Endothelial cell of umbilical vein (primary cell): Measurements from ENCODE around the gene ADGRE3. TPM values are rescaled to one million over a fixed set of nuclear protein-coding genes. Genes with fewer than 3 reads are reported as not detected.

Source experiments
- BruUV-seq: library from RNA; stranded (reverse); fragments of 400-500 nt; replicated peaks from 2 replicates; lab custom pipeline; 2021; lab: Mats Ljungman, UMichigan
- CTCF ChIA-PET: fragments of 300-600, 350-600 bp; sonication (Branson Sonifier 250); formaldehyde crosslinking; loops from one replicate; lab custom pipeline; 2021; ENCODE audit warnings: antibody characterized with exemption, inconsistent platforms; lab: Charles Lee
- POLR2A ChIA-PET: fragments of 300-600, 350-600 bp; sonication (Branson Sonifier 250); formaldehyde crosslinking; loops from one replicate; lab custom pipeline; 2021; ENCODE audit warnings: antibody characterized with exemption, inconsistent platforms; lab: Charles Lee
- DNase-seq: peaks from one replicate; pipeline ENCODE4 v3.0.0-alpha.2; 2011; ENCODE audit warnings: low read depth, low spot score
- FAIRE-seq: peaks from 2 replicates; lab custom pipeline; 2011; peaks lifted over from hg19 to GRCh38; lab: Jason Lieb, UNC
- H2AFZ ChIP-seq: 2 replicates; pipeline ENCODE4 v1.6.0; 2012; ENCODE audit warnings: low read depth, low read length, control low read depth, inconsistent platforms
- H3K27ac ChIP-seq: 2 replicates; pipeline ENCODE4 v1.5.1; 2011; ENCODE audit warnings: low read depth, mild to moderate bottlenecking, control low read depth, low read length, moderate library complexity; ENCODE audit not compliant: insufficient read depth
- H3K27me3 ChIP-seq, 2 experiments: 2 replicates each; pipeline versions ENCODE4 v1.6.0 to v1.6.1; 2011; ENCODE audit warnings: low read length in 2 of 2, mixed read lengths in 1 of 2; ENCODE audit not compliant: control insufficient read depth in 2 of 2, insufficient read depth in 2 of 2
- H3K36me3 ChIP-seq, 2 experiments: 2 replicates in 1 of 2; 3 replicates in 1 of 2; pipeline ENCODE4 v1.5.1; 2011; ENCODE audit warnings: low read length in 2 of 2, mild to moderate bottlenecking in 1 of 2, moderate library complexity in 1 of 2; ENCODE audit not compliant: control insufficient read depth in 2 of 2, insufficient read depth in 2 of 2; ENCODE audit errors: extremely low read depth in 1 of 2
- H3K4me1 ChIP-seq: 3 replicates; pipeline ENCODE4 v1.5.1; 2011; ENCODE audit warnings: mild to moderate bottlenecking, low read length; ENCODE audit not compliant: control insufficient read depth, insufficient read depth; ENCODE audit errors: extremely low read depth
- H3K4me2 ChIP-seq: 2 replicates; pipeline ENCODE4 v1.6.1; 2011; ENCODE audit warnings: low read length, control low read depth, mixed read lengths; ENCODE audit not compliant: insufficient read depth
- H3K4me3 ChIP-seq, 3 experiments: fragments of 200-600 bp in 1 of 3; sonication (generic), shearing (Covaris generic) in 1 of 3; replicated peaks in 1 of 3; 2 replicates each; pipeline ENCODE4 v1.5.1; 2011 to 2016; ENCODE audit warnings: control low read depth in 3 of 3, low read length in 3 of 3, mild to moderate bottlenecking in 2 of 3, inconsistent platforms in 1 of 3, low read depth in 1 of 3, moderate library complexity in 1 of 3; ENCODE audit not compliant: insufficient read depth in 1 of 3
- H3K79me2 ChIP-seq: 2 replicates; pipeline ENCODE4 v1.6.0; 2012; ENCODE audit warnings: low read length, inconsistent platforms; ENCODE audit not compliant: control insufficient read depth, insufficient read depth
- H3K9ac ChIP-seq: replicated peaks from 2 replicates; pipeline ENCODE3; 2011; ENCODE audit warnings: low read length, control low read depth; ENCODE audit not compliant: insufficient read depth; ENCODE audit errors: extremely low read depth
- H3K9me1 ChIP-seq: replicated peaks from 3 replicates; pipeline ENCODE4 v1.6.0; 2011; ENCODE audit warnings: mild to moderate bottlenecking, low read length; ENCODE audit not compliant: control insufficient read depth, insufficient read depth; ENCODE audit errors: extremely low read depth
- H3K9me3 ChIP-seq: replicated peaks from 2 replicates; pipeline ENCODE4 v1.5.1; 2012; ENCODE audit warnings: low read length, inconsistent platforms; ENCODE audit not compliant: control insufficient read depth, insufficient read depth
- H4K20me1 ChIP-seq: replicated peaks from 2 replicates; pipeline ENCODE3; 2011; ENCODE audit warnings: mild to moderate bottlenecking, low read length; ENCODE audit not compliant: control insufficient read depth, insufficient read depth; ENCODE audit errors: extremely low read depth
- CTCF ChIP-seq, 2 donors: IDR thresholded peaks; 1 replicate in 1 of 2; 2 replicates in 1 of 2; pipeline ENCODE4 v1.5.1; 2011; ENCODE audit warnings: low read length in 2 of 2, mild to moderate bottlenecking in 2 of 2, moderate library complexity in 2 of 2, control low read depth in 1 of 2, inconsistent platforms in 1 of 2, low read depth in 1 of 2; ENCODE audit not compliant: insufficient read depth in 1 of 2; ENCODE audit errors: extremely low read depth in 1 of 2
- EZH2 ChIP-seq: IDR thresholded peaks from 2 replicates; pipeline ENCODE4 v1.6.1; 2012; ENCODE audit warnings: borderline replicate concordance, low read depth, mild to moderate bottlenecking, moderate library complexity, low read length, inconsistent platforms; ENCODE audit not compliant: severe bottlenecking
- FOS ChIP-seq: IDR thresholded peaks from 2 replicates; pipeline ENCODE4 v1.6.1; 2011; ENCODE audit warnings: mild to moderate bottlenecking, low read length, moderate library complexity, borderline replicate concordance; ENCODE audit not compliant: insufficient read depth
- GATA2 ChIP-seq: IDR thresholded peaks from 2 replicates; pipeline ENCODE4 v1.7.0; 2011; ENCODE audit warnings: low read depth, mild to moderate bottlenecking, moderate library complexity, mixed read lengths, low read length; ENCODE audit not compliant: insufficient read length, insufficient read depth
- JUN ChIP-seq: IDR thresholded peaks from 2 replicates; pipeline ENCODE4 v1.6.1; 2011; ENCODE audit warnings: borderline replicate concordance, low read depth; ENCODE audit not compliant: insufficient read length, insufficient read depth
- MAX ChIP-seq: IDR thresholded peaks from 2 replicates; pipeline ENCODE4 v1.6.1; 2011; ENCODE audit not compliant: insufficient read depth, insufficient read length
- MYC ChIP-seq: IDR thresholded peaks from one replicate; pipeline ENCODE4 v1.6.1; 2011; ENCODE audit warnings: mild to moderate bottlenecking, low read depth, low read length
- POLR2A ChIP-seq: IDR thresholded peaks from 2 replicates; pipeline ENCODE4 v1.6.1; 2012; ENCODE audit warnings: low read depth, mild to moderate bottlenecking, control low read depth, low read length
- POLR2AphosphoS5 ChIP-seq: IDR thresholded peaks from 2 replicates; pipeline ENCODE4 v1.6.1; 2012; ENCODE audit warnings: low read depth, mild to moderate bottlenecking, control low read depth, low read length, moderate library complexity; ENCODE audit not compliant: insufficient read depth
- dilution Hi-C: fragments of 300-500 bp; cut with MboI; formaldehyde crosslinking; loops from one replicate; pipeline ENCODE4 v1.15.0; 2019; ENCODE audit warnings: low sequenced_read_pairs; ENCODE audit not compliant: extremely low pct_ligation_motif_present
- intact Hi-C: fragments of 100-400 bp; cut with micrococcal nuclease; formaldehyde crosslinking; loops from one replicate; pipeline ENCODE4 v1.10.0; 2022
- polyA plus RNA-seq, 4 experiments: library from polyadenylated mRNA; depleted of rRNA in 3 of 4; stranded (reverse) in 3 of 4; unstranded in 1 of 4; fragments of >200 nt; gene quantifications; 2 replicates each; pipeline versions ENCODE4 v1.2.1 to v1.2.3, GENCODE V29; 2011 to 2012; ENCODE audit warnings: missing spikeins in 1 of 4
- small RNA-seq: library from RNA; depleted of rRNA; stranded (forward); fragments of <200 nt; gene quantifications from one replicate; pipeline ENCODE3, GENCODE V24; 2012; ENCODE audit warnings: low replicate concordance, low read depth; ENCODE audit not compliant: insufficient read depth, insufficient read length
- total RNA-seq: library from RNA; stranded (reverse); gene quantifications from 2 replicates; pipeline ENCODE4 v1.2.3, GENCODE V29; 2021

Gene ADGRE3
- total and polyA plus RNA-seq, 2 donors (not counting 3 experiments of a cell fraction or from before 2014, with no cell fraction given), result not detected

- Histone ChIP-seq H4K20me1 (no peaks in the 10 kb centered on the region), H3K4me3 (peak overlapping the region; percentile 48 to 96 (median 70)), H3K79me2 (peaks cover 22% of the 10 kb centered on the region), H3K4me1 (peaks cover 8% of the 10 kb centered on the region), H3K9ac (peak overlapping the region; percentile 62), H3K9me1 (no peaks in the 10 kb centered on the region), H3K36me3 (peaks cover 0 to 4% of the 10 kb centered on the region in 2 experiments), H3K27ac (no peak overlapping the region), H3K27me3 (no peaks in the 10 kb centered on the region), H3K9me3 (no peaks in the 10 kb centered on the region), H2AFZ (no peak overlapping the region), H3K4me2 (peak overlapping the region; percentile 16)
- no peak for TF ChIP-seq POLR2A
- no peak for TF ChIP-seq MYC
- no peak for TF ChIP-seq FOS
- TF ChIP-seq GATA2, result no peak
- no peak for TF ChIP-seq JUN
- TF ChIP-seq MAX, result no peak
- TF ChIP-seq EZH2, result no peak
- TF ChIP-seq POLR2AphosphoS5, result no peak
- no peak for TF ChIP-seq CTCF (IDR thresholded peaks at IDR 0.05; ENCODE audit: extremely low read depth in 1 of 2, insufficient read depth in 1 of 2, low read depth in 1 of 2, low read length in 2 of 2)
- POLR2A ChIA-PET, result no interaction called here
- CTCF ChIA-PET, result interaction anchor here (1.4 to 12.1 kb wide), 2 partner anchors 20 to 116 kb away, joined by 4 to 342 read pairs; partner anchors contain the start of gene ZNF333
- BruUV-seq, result no TSS peak
- FAIRE-seq (peak; percentile 59), DNase-seq (no peak)
- intact Hi-C loops, result no loop called here
- dilution Hi-C loops, result no loop called here
Measured at GRCh38 chr19:14570864-14571527, 103.6 kb downstream of the ADGRE3 start.

Small RNA genes within 50 kb of the gene (small RNA-seq; reads per million reads assigned to genes)
- gene AC022149.2, result not detected
- not detected for gene RN7SL842P

Other genes starting within 250 kb of the ADGRE3 start
- 302 and 326 TPM in 2 replicates for gene PKN1, start 241.5 kb downstream of the ADGRE3 start, total RNA-seq
- gene PKN1, start 241.5 kb downstream of the ADGRE3 start, polyA plus RNA-seq, result 142 and 148 TPM in 2 replicates
- 0.40 and 0.53 TPM in 2 replicates for gene PTGER1, start 199.5 kb downstream of the ADGRE3 start, total RNA-seq
- gene PTGER1, start 199.5 kb downstream of the ADGRE3 start, polyA plus RNA-seq, result 0.21 and 0.48 TPM in 2 replicates
- gene GIPC1, start 178.7 kb downstream of the ADGRE3 start, total RNA-seq, result 102 and 108 TPM in 2 replicates
- gene GIPC1, start 178.7 kb downstream of the ADGRE3 start, polyA plus RNA-seq, result 141 and 159 TPM in 2 replicates
- 55.8 and 58.6 TPM in 2 replicates for gene DNAJB1, start 156.4 kb downstream of the ADGRE3 start, total RNA-seq
- 49.4 and 59.8 TPM in 2 replicates for gene DNAJB1, start 156.4 kb downstream of the ADGRE3 start, polyA plus RNA-seq
- gene TECR, start 145.2 kb downstream of the ADGRE3 start, total RNA-seq, result 109 and 110 TPM in 2 replicates
- gene TECR, start 145.2 kb downstream of the ADGRE3 start, polyA plus RNA-seq, result 193 and 231 TPM in 2 replicates
- gene NDUFB7, start 102.8 kb downstream of the ADGRE3 start, total RNA-seq, result 170 and 177 TPM in 2 replicates
- 655 and 916 TPM in 2 replicates for gene NDUFB7, start 102.8 kb downstream of the ADGRE3 start, polyA plus RNA-seq
- gene CLEC17A, start 91.8 kb downstream of the ADGRE3 start, total RNA-seq, result not detected in 2 replicates
- 0.07 TPM in 1 of 2 replicates, not detected in the other for gene CLEC17A, start 91.8 kb downstream of the ADGRE3 start, polyA plus RNA-seq
- 17.1 and 19.7 TPM in 2 replicates for gene ZNF333, start 15.2 kb upstream of the ADGRE3 start, total RNA-seq
- 11.1 TPM in 2 replicates for gene ZNF333, start 15.2 kb upstream of the ADGRE3 start, polyA plus RNA-seq
- not detected in 2 replicates for gene ADGRE2, start 103.7 kb upstream of the ADGRE3 start, total RNA-seq
- gene ADGRE2, start 103.7 kb upstream of the ADGRE3 start, polyA plus RNA-seq, result not detected in 2 replicates
- not detected in 2 replicates for gene OR7A5, start 160.3 kb upstream of the ADGRE3 start, total RNA-seq
- gene OR7A5, start 160.3 kb upstream of the ADGRE3 start, polyA plus RNA-seq, result not detected in 2 replicates
- not detected in 2 replicates for gene OR7C1, start 160.3 kb upstream of the ADGRE3 start, total RNA-seq
- not detected in 2 replicates for gene OR7C1, start 160.3 kb upstream of the ADGRE3 start, polyA plus RNA-seq
- gene OR7A10, start 174.1 kb upstream of the ADGRE3 start, total RNA-seq, result not detected in 2 replicates
- not detected in 2 replicates for gene OR7A10, start 174.1 kb upstream of the ADGRE3 start, polyA plus RNA-seq
- gene OR7A17, start 211.3 kb upstream of the ADGRE3 start, total RNA-seq, result not detected in 2 replicates
- not detected in 2 replicates for gene OR7A17, start 211.3 kb upstream of the ADGRE3 start, polyA plus RNA-seq